Activated CD8-positive, alpha-beta memory T cell treated with anti-CD3 and anti-CD28 coated beads, Interleukin-2, amount 50 U/mL, for 4 hours (primary cell): ENCODE data around the gene SCRN1.

Experiments
- DNase-seq: peaks from one replicate; pipeline ENCODE4 v3.0.0-alpha.2; 2020

Gene SCRN1

DNA sequence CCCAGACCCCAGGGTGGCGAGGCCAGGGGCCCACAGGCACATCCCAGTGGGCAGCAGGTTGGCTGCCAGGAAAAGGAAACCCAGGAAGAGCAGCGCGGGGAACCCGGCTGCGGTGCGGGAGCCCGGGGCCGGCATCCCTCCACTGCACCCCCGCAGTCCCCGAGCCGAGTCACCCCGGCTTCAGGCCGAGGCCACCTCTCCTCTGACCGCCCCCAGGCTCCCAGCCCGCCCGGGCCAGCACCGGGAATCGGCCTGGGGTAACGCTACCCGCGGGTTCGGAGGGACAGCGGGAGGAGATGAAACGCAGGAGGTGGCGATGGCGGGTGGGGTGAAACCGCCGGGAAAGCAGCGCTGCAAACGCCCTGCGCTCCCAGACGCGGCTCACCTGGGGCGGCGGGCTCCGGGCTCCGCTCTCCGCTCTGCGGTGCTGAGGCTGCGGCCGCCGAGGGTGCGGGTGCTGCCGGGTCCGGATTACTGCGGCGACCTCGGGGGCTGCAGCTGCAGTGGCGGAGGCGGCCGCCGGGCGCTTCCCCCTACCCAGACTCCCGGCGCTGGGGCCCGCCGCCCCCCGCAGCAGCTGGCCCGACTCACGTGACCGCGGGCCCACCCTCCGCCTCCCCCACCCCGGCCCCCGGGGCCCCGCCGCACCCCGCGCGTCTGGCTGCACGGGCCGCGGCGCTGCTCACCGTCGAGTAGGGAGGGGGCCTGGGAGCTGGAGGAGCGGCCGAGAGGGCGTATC, at the start of gene SCRN1:
SCRN1 (minus strand) TSS at position 545 of the 739 bp plus-strand sequence. CDS start 20,734 bp downstream, outside the sequence.
- peak; percentile 40 for DNase-seq

GRCh38 chr7:30038196-30038980, 48.8 kb upstream of the SCRN1 start:
- DNase-seq: no peak

GRCh38 chr7:30036220-30036619, 46.6 kb upstream of the SCRN1 start:
- no peak for DNase-seq

GRCh38 chr7:30034501-30034900, 44.9 kb upstream of the SCRN1 start:
- DNase-seq: no peak

DNA sequence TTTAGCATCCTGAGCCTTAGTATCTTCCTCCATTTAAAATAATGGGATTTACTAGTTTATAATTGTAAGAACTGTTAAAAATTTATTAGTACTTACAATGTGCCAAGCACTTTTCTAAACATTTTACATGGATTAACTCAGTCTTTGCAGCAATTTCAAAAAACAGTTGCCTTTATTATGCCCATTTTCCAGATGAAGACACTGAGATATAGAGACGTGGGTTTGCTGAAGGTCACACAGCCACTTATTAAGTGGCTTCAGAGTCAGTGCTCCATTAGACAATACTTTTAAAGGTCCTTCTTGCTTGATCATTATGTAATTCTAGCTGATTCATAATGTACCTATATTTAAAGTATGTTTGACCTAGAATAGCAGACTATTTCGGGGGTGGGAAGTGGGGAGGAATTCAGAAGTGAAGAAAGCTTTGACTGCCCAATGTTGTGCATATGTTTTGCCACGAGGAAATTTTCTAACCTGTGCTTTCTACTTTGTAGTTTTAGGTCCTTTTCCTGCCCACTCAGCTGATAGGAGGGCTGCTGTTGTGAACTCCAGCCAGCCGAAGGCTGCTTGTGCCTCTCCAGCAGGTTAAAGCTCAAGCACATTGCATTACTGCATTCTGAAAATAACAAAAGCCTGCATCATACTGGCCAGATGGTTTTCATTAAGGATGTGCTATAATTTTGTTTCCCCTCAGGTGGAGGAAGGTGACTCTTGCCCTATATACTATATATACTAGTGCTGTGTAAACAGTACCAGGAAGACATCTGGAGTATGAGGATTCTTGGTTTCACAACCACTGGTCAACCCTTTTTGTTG, 42.9 kb upstream of the SCRN1 start:
- DNase-seq: no peak

GRCh38 chr7:30029696-30030095, 40.1 kb upstream of the SCRN1 start:
- peak; percentile 16 for DNase-seq

GRCh38 chr7:30028749-30029635, 39.4 kb upstream of the SCRN1 start:
- no peak for DNase-seq

- DNase-seq: peak; percentile 87
Measured at GRCh38 chr7:30028216-30028748, 38.7 kb upstream of the SCRN1 start, which contains the start of gene PLEKHA8. Gene PLEKHA8 (plus strand): TSS chr7:30028412. CDS start chr7:30028763, 351 bp downstream.

DNA sequence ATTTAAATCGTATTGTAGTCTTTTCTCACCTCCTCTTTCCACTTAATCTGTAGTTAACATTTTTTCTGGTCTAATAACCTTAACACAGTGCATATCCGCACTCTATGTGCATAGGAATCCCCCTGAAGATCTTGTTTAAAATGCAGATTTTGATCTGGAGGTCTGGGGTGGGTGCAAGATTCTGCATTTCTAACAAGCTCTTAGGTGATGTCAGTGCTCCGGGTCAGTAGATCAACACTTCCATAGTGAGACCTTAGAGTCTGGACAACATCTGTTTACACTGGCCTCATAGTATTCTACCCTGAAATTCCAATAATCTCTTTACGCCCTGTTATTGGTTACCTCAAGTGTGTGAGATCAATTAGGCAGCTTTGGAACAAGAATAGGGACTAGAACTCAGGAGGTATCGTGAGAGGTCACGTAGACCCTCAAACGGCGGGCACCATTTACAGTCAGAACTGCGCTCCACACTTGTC, 38.2 kb upstream of the SCRN1 start:
- DNase-seq: no peak

DNA sequence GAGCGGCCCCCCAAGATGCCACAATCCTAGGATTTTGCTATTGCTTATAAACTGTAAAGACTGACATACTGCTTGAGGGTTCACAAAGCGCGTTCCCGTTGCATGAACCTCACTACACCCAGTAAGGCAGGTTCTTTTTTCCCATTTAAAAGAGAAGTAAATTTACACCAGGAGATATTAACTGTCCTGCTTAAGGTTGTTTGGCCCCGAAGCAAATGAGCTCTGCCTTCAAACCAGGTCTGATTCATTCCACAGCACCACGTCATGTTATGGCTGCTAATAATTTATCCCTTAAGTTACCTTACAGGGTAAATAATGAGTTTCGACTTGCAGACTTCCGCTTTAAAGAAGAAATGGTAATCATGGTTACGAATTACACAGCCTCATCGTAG, 37.5 kb upstream of the SCRN1 start:
- DNase-seq: peak; percentile 20

DNA sequence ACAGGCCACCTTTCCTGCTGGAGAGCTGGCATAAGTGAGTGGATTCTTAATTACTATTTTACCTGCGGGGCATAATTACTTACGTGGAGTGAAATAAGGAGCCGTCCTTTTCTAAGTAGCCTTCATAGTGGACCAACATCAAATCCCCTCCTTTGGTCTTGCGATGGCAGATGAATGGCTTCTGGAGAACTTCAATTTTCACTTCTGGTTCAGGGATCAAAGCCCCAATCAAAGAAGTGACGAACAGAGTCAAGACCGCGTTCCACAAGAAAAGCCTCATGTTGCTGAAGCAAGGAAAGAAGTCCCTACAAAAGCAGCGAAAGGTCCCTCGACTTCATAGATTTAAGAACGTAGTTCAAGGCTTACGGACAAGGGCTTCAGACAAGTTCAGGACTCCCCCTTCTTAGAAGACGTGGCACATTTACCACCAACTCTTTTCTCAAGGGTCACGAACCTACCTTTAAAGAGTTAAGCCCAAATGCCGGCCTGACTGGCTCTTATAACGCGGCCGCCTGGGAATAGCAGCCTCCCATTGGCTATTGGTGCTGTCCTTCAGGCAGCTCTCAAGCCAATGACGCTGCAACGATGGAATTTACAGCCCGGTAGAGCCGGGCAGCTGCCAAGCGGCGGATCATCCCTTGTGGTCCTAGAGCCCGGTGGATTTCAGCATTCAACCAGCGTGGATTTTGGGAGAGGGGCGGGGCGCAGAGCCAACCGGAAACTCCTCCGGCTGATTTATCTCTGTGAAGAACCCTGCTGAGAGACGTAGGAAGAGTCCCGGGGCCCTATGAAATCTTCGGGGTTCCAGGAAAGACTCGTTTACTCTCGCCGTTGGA, 36.8 kb upstream of the SCRN1 start, which contains the start of gene FKBP14:
FKBP14 (minus strand) TSS at position 474 of the 836 bp plus-strand sequence; CDS start at position 280, 194 bp downstream.
- DNase-seq: peak; percentile 89

DNA sequence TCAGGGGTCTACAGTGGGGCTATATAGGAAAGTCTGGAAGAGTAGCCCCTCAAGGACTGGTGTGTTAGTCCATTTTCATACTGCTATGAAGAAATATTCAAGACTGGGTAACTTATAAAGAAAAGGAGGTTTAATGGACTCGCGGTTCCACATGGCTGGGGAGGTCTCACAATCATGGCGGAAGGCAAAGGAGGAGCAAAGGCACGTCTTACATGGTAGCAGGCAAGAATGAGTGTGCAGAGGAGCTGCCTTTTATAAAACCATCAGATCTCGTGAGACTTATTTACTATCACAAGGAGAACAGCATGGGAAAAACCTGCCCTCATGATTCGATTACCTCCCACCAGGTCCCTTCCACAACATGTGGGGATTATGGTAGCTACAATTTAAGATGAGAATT, 33.9 kb upstream of the SCRN1 start:
- no peak for DNase-seq

DNA sequence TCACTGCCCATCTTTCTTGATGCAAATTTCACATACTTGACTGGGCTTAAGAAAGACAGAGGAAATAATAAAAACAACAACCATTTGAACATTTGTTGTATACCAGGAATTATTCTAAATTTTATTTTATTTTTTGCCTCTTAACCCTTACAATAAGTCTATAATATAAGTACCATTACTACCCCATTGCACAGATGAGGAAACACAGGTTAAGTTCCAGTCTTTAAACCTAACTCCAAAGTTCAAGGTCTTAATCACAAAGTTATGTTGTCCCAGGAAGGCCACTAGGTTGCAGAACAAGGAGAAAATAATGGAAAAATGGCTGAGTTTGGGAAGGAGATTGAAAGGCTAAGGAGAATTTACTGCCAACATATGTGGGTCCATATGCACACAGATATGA, 33.4 kb upstream of the SCRN1 start:
- no peak for DNase-seq

GRCh38 chr7:30020535-30020934, 30.9 kb upstream of the SCRN1 start:
- no peak for DNase-seq

GRCh38 chr7:30019960-30020359, 30.4 kb upstream of the SCRN1 start:
- DNase-seq: no peak

DNA sequence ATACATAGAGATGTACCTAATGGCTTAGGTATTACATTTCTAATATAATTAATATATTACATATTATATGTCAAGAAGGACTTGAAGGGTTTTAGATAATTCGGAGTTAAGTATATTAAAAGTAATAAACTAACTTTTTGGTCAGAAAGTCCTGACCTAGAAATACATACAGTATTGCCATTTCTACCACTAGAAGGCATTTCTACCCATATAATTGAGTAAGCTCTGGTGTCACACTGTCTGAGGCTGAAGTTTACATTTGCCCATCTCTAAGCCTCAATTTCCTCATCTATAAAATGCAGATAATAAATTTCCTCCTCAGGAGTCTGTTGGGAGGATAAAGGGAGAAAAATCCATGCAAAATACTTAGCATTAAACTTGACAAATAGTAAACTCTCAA, 29.8 kb upstream of the SCRN1 start:
- DNase-seq: no peak

DNA sequence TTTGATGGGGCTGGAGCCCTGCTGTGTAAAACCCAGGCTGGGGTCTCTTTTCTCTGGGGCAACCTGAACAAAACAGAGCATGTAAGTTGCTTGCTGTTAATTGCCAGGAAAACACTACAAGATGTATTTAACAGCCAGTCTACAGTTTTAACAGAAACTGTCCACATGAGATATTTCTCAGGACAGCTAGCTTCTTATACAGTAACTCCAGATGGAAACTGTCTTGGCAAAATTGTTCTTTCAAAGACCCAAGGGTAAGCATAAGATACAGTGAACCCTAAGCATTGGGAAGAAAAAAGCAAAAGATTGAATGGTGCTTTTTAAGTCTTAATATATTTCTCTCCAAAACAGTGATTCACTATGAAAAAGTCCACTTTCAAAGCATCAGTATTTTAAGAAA, 28.9 kb upstream of the SCRN1 start:
- DNase-seq: no peak

DNA sequence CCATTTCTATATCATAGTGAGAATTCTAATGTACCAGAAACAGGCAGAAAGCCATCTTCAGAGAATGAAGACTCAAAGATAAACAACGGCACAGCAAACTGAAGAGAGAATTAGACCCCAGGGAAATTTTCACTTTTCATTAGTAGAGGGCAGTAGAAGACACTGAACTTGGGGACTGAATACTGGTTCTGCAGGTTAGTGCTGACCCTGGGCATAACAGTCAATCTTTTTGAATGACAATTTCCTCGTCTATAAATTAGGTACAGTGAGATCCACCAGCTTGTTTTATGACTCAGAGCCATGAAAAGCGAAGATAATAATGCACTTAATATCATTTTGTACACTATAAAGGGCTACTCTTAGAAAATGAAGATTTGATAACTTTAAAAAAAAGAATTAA, 23.2 kb upstream of the SCRN1 start:
- DNase-seq: no peak

DNA sequence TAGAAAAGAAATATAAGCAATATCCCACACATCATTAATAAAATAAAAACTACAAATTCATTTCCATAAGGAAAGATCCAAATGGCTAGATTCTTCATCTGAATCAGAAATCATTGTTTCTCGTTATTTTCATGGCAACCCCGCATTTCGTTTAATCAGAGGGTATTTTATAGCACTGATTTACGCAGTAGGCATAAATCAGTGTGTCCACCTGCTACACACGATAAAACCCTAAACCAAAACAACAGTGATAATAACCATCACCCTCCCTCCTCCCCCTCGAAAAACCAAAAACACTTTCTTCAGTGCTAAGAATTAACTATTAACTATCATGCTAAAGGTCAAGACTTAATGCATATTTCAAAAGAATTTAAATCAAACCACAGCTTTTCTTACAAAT, 20.4 kb upstream of the SCRN1 start:
- no peak for DNase-seq

GRCh38 chr7:30005464-30005863, 15.9 kb upstream of the SCRN1 start:
- DNase-seq: no peak

- DNase-seq: no peak
Measured at GRCh38 chr7:30003098-30003497, 13.5 kb upstream of the SCRN1 start.
